HepG2 (cell line): ENCODE results near the gene HNRNPAB. TPM values are rescaled to one million over a fixed set of nuclear protein-coding genes. Genes with fewer than 3 reads are reported as not detected.
A peak's percentile ranks its signal among the peaks of the same experiment; 100 is the strongest.

Source experiments
- ARID2 ChIP-seq: sonication (generic); formaldehyde crosslinking; IDR thresholded peaks from 2 replicates; pipeline ENCODE4 v1.8.1; 2022; ENCODE audit warnings: mild to moderate bottlenecking, missing genetic modification reagents, borderline replicate concordance
- BCL3 ChIP-seq: sonication (generic); formaldehyde crosslinking; IDR thresholded peaks from 2 replicates; pipeline ENCODE4 v1.5.1; 2020; ENCODE audit warnings: mild to moderate bottlenecking, missing genetic modification reagents, moderate library complexity
- CREB1 ChIP-seq, 2 experiments: fragments of 450-650 bp in 1 of 2; IDR thresholded peaks; 2 replicates each; pipeline ENCODE4 v1.6.1; 2016 to 2017; ENCODE audit warnings: control low read depth in 1 of 2, mild to moderate bottlenecking in 1 of 2, missing compliant biosample characterization in 1 of 2, missing genetic modification characterization in 1 of 2
- DZIP1 ChIP-seq: sonication (generic); formaldehyde crosslinking; IDR thresholded peaks from 2 replicates; pipeline ENCODE4 v1.5.0; 2020; ENCODE audit warnings: mild to moderate bottlenecking, missing genetic modification reagents
- FLYWCH1 ChIP-seq: sonication (generic); formaldehyde crosslinking; IDR thresholded peaks from 2 replicates; pipeline ENCODE4 v1.8.1; 2023; ENCODE audit warnings: mild to moderate bottlenecking, missing genetic modification reagents
- GATAD1 ChIP-seq: IDR thresholded peaks from 2 replicates; pipeline ENCODE4 v1.6.1; 2016; ENCODE audit warnings: missing genetic modification reagents, missing compliant biosample characterization
- GTF3A ChIP-seq: sonication (generic); formaldehyde crosslinking; conservative IDR thresholded peaks from 2 replicates; pipeline ENCODE4 v1.4.0; 2020; ENCODE audit warnings: mild to moderate bottlenecking, missing genetic modification reagents
- HMG20B ChIP-seq: conservative IDR thresholded peaks from 2 replicates; pipeline ENCODE4 v1.6.1; 2016; ENCODE audit warnings: missing genetic modification reagents, missing compliant biosample characterization
- HNF4A ChIP-seq: sonication (generic); formaldehyde crosslinking; IDR thresholded peaks from 2 replicates; pipeline ENCODE4 v1.4.0; 2020; ENCODE audit warnings: missing genetic modification reagents
- KMT2B ChIP-seq: IDR thresholded peaks from 2 replicates; pipeline ENCODE4 v1.6.1; 2016; ENCODE audit warnings: missing genetic modification reagents, missing compliant biosample characterization
- MYC ChIP-seq: sonication (generic); formaldehyde crosslinking; IDR thresholded peaks from 2 replicates; pipeline ENCODE4 v1.9.0; 2021; ENCODE audit warnings: missing genetic modification reagents, borderline replicate concordance
- NFKB2 ChIP-seq: sonication (generic); formaldehyde crosslinking; IDR thresholded peaks from 2 replicates; pipeline ENCODE4 v1.4.0; 2020; ENCODE audit warnings: missing genetic modification reagents, borderline replicate concordance
- SIX4 ChIP-seq: sonication (generic); formaldehyde crosslinking; IDR thresholded peaks from 2 replicates; pipeline ENCODE4 v1.4.0; 2020; ENCODE audit warnings: missing genetic modification reagents
- U2AF2 ChIP-seq: fragments of 200-400 bp; formaldehyde crosslinking; IDR thresholded peaks from 2 replicates; pipeline ENCODE4 v1.6.1; 2017; ENCODE audit warnings: low read depth, mild to moderate bottlenecking, low read length
- ZBTB7A ChIP-seq: sonication (generic); formaldehyde crosslinking; IDR thresholded peaks from 2 replicates; pipeline ENCODE4 v1.8.0; 2022; ENCODE audit warnings: mild to moderate bottlenecking, missing genetic modification reagents
- ZNF143 ChIP-seq: sonication (generic); formaldehyde crosslinking; IDR thresholded peaks from 2 replicates; pipeline ENCODE4 v1.4.0; 2020; ENCODE audit warnings: missing genetic modification reagents
- ZNF274 ChIP-seq: sonication (generic); formaldehyde crosslinking; IDR thresholded peaks from 2 replicates; pipeline ENCODE4 v1.5.1; 2020; ENCODE audit warnings: mild to moderate bottlenecking, missing genetic modification reagents
- ZNF281 ChIP-seq: sonication (generic); formaldehyde crosslinking; IDR thresholded peaks from 2 replicates; pipeline ENCODE4 v1.4.0; 2020; ENCODE audit warnings: missing genetic modification reagents, borderline replicate concordance
- ZNF326 ChIP-seq: sonication (generic); formaldehyde crosslinking; IDR thresholded peaks from 2 replicates; pipeline ENCODE4 v1.4.0; 2020; ENCODE audit warnings: missing genetic modification reagents, borderline replicate concordance
- ZNF331 ChIP-seq: sonication (generic); formaldehyde crosslinking; IDR thresholded peaks from 2 replicates; pipeline ENCODE4 v1.4.0; 2020; ENCODE audit warnings: missing genetic modification reagents
- ZNF891 ChIP-seq: sonication (generic); formaldehyde crosslinking; IDR thresholded peaks from 2 replicates; pipeline ENCODE4 v1.5.0; 2020; ENCODE audit warnings: mild to moderate bottlenecking, missing genetic modification reagents
- polyA plus RNA-seq, 8 experiments: library from polyadenylated mRNA; depleted of rRNA in 3 of 8; stranded (reverse) in 7 of 8; unstranded in 1 of 8; fragments of >200 nt; fragmentation: Illumina TruSeq in 4 of 8; extraction: Trizol in 4 of 8; gene quantifications; 2 replicates each; pipeline versions ENCODE4 v1.2.1 to v1.2.3, GENCODE V29; 2011 to 2016; ENCODE audit warnings: low read depth in 4 of 8, missing spikeins in 1 of 8, mixed read lengths in 1 of 8; ENCODE audit not compliant: insufficient read depth in 1 of 8
- total RNA-seq, 5 experiments: library from RNA; depleted of rRNA; stranded (reverse); fragments of >200 nt; fragmentation: Illumina TruSeq; extraction: Trizol; gene quantifications; 2 replicates each; pipeline ENCODE4 v1.2.3, GENCODE V29; 2016; ENCODE audit warnings: low read depth in 1 of 5
- TF ChIP-seq, protein P1 (sequence below): sonication (generic); formaldehyde crosslinking; IDR thresholded peaks from 2 replicates; pipeline ENCODE4 v1.4.0; 2020; ENCODE audit warnings: missing genetic modification reagents; ENCODE audit errors: not compliant biosample characterization

HNRNPAB gene
- total and polyA plus RNA-seq, 2 of the 13 experiments (the other 11 are each of a cell fraction or from before 2014, with no cell fraction given): 62.6 to 111 TPM

- peak; percentile 83 for TF ChIP-seq BCL3 (CRISPR knock-in tag)
- peak; percentile 96 for TF ChIP-seq ZNF891 (CRISPR knock-in tag)
- TF ChIP-seq ZNF274 (CRISPR knock-in tag): no peak
- peak; percentile 96; the same call in 1 of the 2 replicates for TF ChIP-seq NFKB2 (CRISPR knock-in tag)
- peak; percentile 81; the same call in 1 of the 2 replicates for TF ChIP-seq GTF3A (CRISPR knock-in tag)
- TF ChIP-seq MYC (CRISPR knock-in tag): peak; percentile 98
- TF ChIP-seq, protein P1, sequence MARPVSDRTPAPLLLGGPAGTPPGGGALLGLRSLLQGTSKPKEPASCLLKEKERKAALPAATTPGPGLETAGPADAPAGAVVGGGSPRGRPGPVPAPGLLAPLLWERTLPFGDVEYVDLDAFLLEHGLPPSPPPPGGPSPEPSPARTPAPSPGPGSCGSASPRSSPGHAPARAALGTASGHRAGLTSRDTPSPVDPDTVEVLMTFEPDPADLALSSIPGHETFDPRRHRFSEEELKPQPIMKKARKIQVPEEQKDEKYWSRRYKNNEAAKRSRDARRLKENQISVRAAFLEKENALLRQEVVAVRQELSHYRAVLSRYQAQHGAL (CRISPR knock-in tag): peak; percentile 50
- TF ChIP-seq HMG20B (CRISPR knock-in tag): peak; percentile 57
- TF ChIP-seq FLYWCH1: peak; percentile 77; the same call in 1 of the 2 replicates
- peak; percentile 91 for TF ChIP-seq ZNF331 (CRISPR knock-in tag)
- no peak; the same call in 1 of the 2 replicates for TF ChIP-seq ZBTB7A (CRISPR knock-in tag)
- peak; percentile 89 for TF ChIP-seq DZIP1 (CRISPR knock-in tag)
- peak; percentile 74 for TF ChIP-seq ARID2 (CRISPR knock-in tag)
- no peak for TF ChIP-seq ZNF326
- no peak for TF ChIP-seq U2AF2
- no peak; the same call in 1 of the 2 replicates for TF ChIP-seq SIX4
- peak; percentile 20; the same call in 1 of the 2 replicates for TF ChIP-seq ZNF143
- peak; percentile 86 for TF ChIP-seq KMT2B
- peak; percentile 18; the same call in 1 of the 2 replicates for TF ChIP-seq HNF4A (CRISPR knock-in tag)
- TF ChIP-seq ZNF281: peak; percentile 54; the same call in 1 of the 2 replicates
- peak; percentile 61; the same call in 1 of the 2 replicates for TF ChIP-seq CREB1 (IDR thresholded peaks at IDR 0.05)
- no peak; the same call in 1 of the 2 replicates for TF ChIP-seq CREB1 (CRISPR knock-in tag; IDR thresholded peaks at IDR 0.05)
- TF ChIP-seq GATAD1: peak; percentile 83
Measured at GRCh38 chr5:178204182-178204934, at the start of gene HNRNPAB (continued).
